ENCODE measurements around the gene SND1. TPM values are rescaled to one million over a fixed set of nuclear protein-coding genes. Genes with fewer than 3 reads are reported as not detected.

SND1 gene
- total RNA-seq, 1 donor from 2014 or later = 165 TPM

GRCh38 chr7:128041203-128041602, 389.2 kb downstream of the SND1 start:
- Mint-ChIP-seq H3K9me3 (ENCODE audit: unreplicated experiment) (peaks cover 2% of the 10 kb centered on the region), H3K27ac (ENCODE audit: unreplicated experiment) (no peak overlapping the region), H3K4me1 (ENCODE audit: low read depth, unreplicated experiment) (peaks cover 19% of the 10 kb centered on the region), H3K4me3 (ENCODE audit: unreplicated experiment) (no peak overlapping the region), H3K27me3 (ENCODE audit: unreplicated experiment) (peaks cover 2% of the 10 kb centered on the region), H3K36me3 (ENCODE audit: unreplicated experiment) (no peaks in the 10 kb centered on the region)
- no peak for TF ChIP-seq CTCF (IDR thresholded peaks at IDR 0.05; ENCODE audit: partially characterized antibody, unreplicated experiment)
- DNase-seq = no peak

GRCh38 chr7:128042012-128042411, 390.0 kb downstream of the SND1 start:
- H3K27me3 Mint-ChIP-seq (ENCODE audit: unreplicated experiment) = peaks cover 2% of the 10 kb centered on the region
- H3K4me3 Mint-ChIP-seq (ENCODE audit: unreplicated experiment) = no peak overlapping the region
- DNase-seq = no peak
- no peak for TF ChIP-seq CTCF (IDR thresholded peaks at IDR 0.05; ENCODE audit: partially characterized antibody, unreplicated experiment)
- H3K36me3 Mint-ChIP-seq (ENCODE audit: unreplicated experiment) = no peaks in the 10 kb centered on the region
- peaks cover 19% of the 10 kb centered on the region for H3K4me1 Mint-ChIP-seq (ENCODE audit: low read depth, unreplicated experiment)
- H3K9me3 Mint-ChIP-seq (ENCODE audit: unreplicated experiment) = peaks cover 2% of the 10 kb centered on the region
- H3K27ac Mint-ChIP-seq (ENCODE audit: unreplicated experiment) = no peak overlapping the region

- Mint-ChIP-seq H3K36me3 (ENCODE audit: unreplicated experiment) (no peaks in the 10 kb centered on the region), H3K27ac (ENCODE audit: unreplicated experiment) (no peak overlapping the region), H3K4me1 (ENCODE audit: low read depth, unreplicated experiment) (peaks cover 19% of the 10 kb centered on the region), H3K27me3 (ENCODE audit: unreplicated experiment) (peaks cover 2% of the 10 kb centered on the region), H3K9me3 (ENCODE audit: unreplicated experiment) (peaks cover 4% of the 10 kb centered on the region), H3K4me3 (ENCODE audit: unreplicated experiment) (no peak overlapping the region)
- no peak for TF ChIP-seq CTCF (IDR thresholded peaks at IDR 0.05; ENCODE audit: partially characterized antibody, unreplicated experiment)
- DNase-seq = no peak
These were observed 392.1 kb downstream of the SND1 start for GRCh38 chr7:128044064-128044463.

- Mint-ChIP-seq H3K27me3 (ENCODE audit: unreplicated experiment) (peaks cover 2% of the 10 kb centered on the region), H3K4me3 (ENCODE audit: unreplicated experiment) (no peak overlapping the region), H3K36me3 (ENCODE audit: unreplicated experiment) (no peaks in the 10 kb centered on the region), H3K27ac (ENCODE audit: unreplicated experiment) (no peak overlapping the region), H3K4me1 (ENCODE audit: low read depth, unreplicated experiment) (peaks cover 18% of the 10 kb centered on the region), H3K9me3 (ENCODE audit: unreplicated experiment) (peaks cover 4% of the 10 kb centered on the region)
- DNase-seq = no peak
- no peak for TF ChIP-seq CTCF (IDR thresholded peaks at IDR 0.05; ENCODE audit: partially characterized antibody, unreplicated experiment)
These were observed 393.2 kb downstream of the SND1 start for GRCh38 chr7:128045158-128045557.

GRCh38 chr7:128045766-128046165, 393.8 kb downstream of the SND1 start:
- TF ChIP-seq CTCF (IDR thresholded peaks at IDR 0.05; ENCODE audit: partially characterized antibody, unreplicated experiment) = no peak
- H3K9me3 Mint-ChIP-seq (ENCODE audit: unreplicated experiment) = peaks cover 4% of the 10 kb centered on the region
- no peak overlapping the region for H3K4me3 Mint-ChIP-seq (ENCODE audit: unreplicated experiment)
- H3K27ac Mint-ChIP-seq (ENCODE audit: unreplicated experiment) = no peak overlapping the region
- H3K36me3 Mint-ChIP-seq (ENCODE audit: unreplicated experiment) = no peaks in the 10 kb centered on the region
- DNase-seq = no peak
- peaks cover 5% of the 10 kb centered on the region for H3K27me3 Mint-ChIP-seq (ENCODE audit: unreplicated experiment)
- H3K4me1 Mint-ChIP-seq (ENCODE audit: low read depth, unreplicated experiment) = peaks cover 19% of the 10 kb centered on the region
